ENCODE data around the gene SPNS3.

SPNS3 gene

GRCh38 chr17:4506175-4506813 lies 72.6 kb downstream of the SPNS3 start:
- ChIA-PET CTCF (interaction anchor here (0.6 kb wide), 1 partner anchor 84 kb away, joined by 3 read pairs; no protein-coding TSS in a partner anchor), POLR2A (no interaction called here)
- TF ChIP-seq ZNF384 (IDR thresholded peaks at IDR 0.05) (no peak), LEF1 (IDR thresholded peaks at IDR 0.05; ENCODE audit: borderline replicate concordance) (no peak), NFRKB (IDR thresholded peaks at IDR 0.05) (no peak), FOXA1 (IDR thresholded peaks at IDR 0.05) (no peak), CTBP1 (IDR thresholded peaks at IDR 0.05; ENCODE audit: borderline replicate concordance) (no peak), BHLHE40 (IDR thresholded peaks at IDR 0.05; ENCODE audit: borderline replicate concordance) (no peak), SP1 (IDR thresholded peaks at IDR 0.05) (no peak), TARDBP (IDR thresholded peaks at IDR 0.05) (no peak), SUZ12 (IDR thresholded peaks at IDR 0.05) (no peak), HDGF (IDR thresholded peaks at IDR 0.05; ENCODE audit: borderline replicate concordance) (no peak), FOXK2 (IDR thresholded peaks at IDR 0.05) (no peak), FOXM1 (IDR thresholded peaks at IDR 0.05; ENCODE audit: borderline replicate concordance) (no peak), L3MBTL2 (conservative IDR thresholded peaks at IDR 0.05) (no peak), ARNT (IDR thresholded peaks at IDR 0.05) (no peak)
- no peak for DNase-seq (ENCODE audit: extremely low spot score)

- ChIA-PET CTCF (interaction anchor here (0.6 kb wide), 1 partner anchor 85 kb away, joined by 3 read pairs; no protein-coding TSS in a partner anchor), POLR2A (no interaction called here)
- TF ChIP-seq HDGF (IDR thresholded peaks at IDR 0.05; ENCODE audit: borderline replicate concordance): no peak
- no peak for TF ChIP-seq CTBP1 (IDR thresholded peaks at IDR 0.05; ENCODE audit: borderline replicate concordance)
- no peak for TF ChIP-seq L3MBTL2 (conservative IDR thresholded peaks at IDR 0.05)
- no peak for TF ChIP-seq PKNOX1 (IDR thresholded peaks at IDR 0.05)
- TF ChIP-seq SP1 (IDR thresholded peaks at IDR 0.05): no peak
- no peak for TF ChIP-seq FOXK2 (IDR thresholded peaks at IDR 0.05)
- no peak for TF ChIP-seq NFRKB (IDR thresholded peaks at IDR 0.05)
- no peak for TF ChIP-seq LEF1 (IDR thresholded peaks at IDR 0.05; ENCODE audit: borderline replicate concordance)
- TF ChIP-seq SUZ12 (IDR thresholded peaks at IDR 0.05): no peak
- no peak for TF ChIP-seq ZNF384 (IDR thresholded peaks at IDR 0.05)
- TF ChIP-seq ARNT (IDR thresholded peaks at IDR 0.05): no peak
- no peak for TF ChIP-seq FOXA1 (IDR thresholded peaks at IDR 0.05)
- TF ChIP-seq TARDBP (IDR thresholded peaks at IDR 0.05): no peak
- no peak for DNase-seq (ENCODE audit: extremely low spot score)
These were observed 73.2 kb downstream of the SPNS3 start for GRCh38 chr17:4506892-4507291.

DNA sequence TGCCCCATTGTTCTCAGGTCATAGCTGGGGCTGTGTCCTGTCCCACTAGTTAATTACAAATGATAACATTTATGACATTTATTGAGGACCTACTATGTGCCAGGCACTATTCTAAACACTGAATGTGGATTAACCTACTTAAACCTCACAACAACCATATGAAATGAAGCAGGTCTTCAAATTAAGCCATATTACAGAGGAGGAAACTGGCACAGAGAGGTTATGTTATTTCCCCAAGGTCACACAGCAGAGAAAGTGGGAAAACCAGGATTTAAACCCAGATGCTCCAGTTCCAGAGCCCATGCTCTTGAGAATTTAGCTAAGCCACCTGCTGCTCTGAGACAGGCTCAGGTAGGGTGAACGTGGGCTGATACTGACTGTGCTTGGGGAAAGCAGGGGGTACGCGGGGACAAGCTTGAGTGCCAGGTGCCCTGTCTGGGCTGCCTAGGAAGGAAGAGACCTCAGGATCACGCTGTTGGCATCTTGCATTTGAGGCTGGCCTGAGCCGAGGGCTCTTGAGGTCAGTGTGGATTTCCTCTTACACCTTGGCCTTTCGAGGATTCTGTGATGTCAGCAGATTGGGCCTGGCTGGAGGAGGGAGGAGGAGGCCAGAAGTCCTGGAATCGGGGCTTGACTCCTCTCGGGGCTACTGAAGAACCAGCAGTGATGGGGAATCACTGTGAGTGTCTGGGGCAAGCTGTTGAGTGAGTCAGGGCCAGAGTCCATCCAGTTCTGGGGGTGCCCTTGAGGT lies 73.8 kb downstream of the SPNS3 start:
- ChIA-PET CTCF (no interaction called here), POLR2A (no interaction called here)
- TF ChIP-seq FOXM1 (IDR thresholded peaks at IDR 0.05; ENCODE audit: borderline replicate concordance): no peak
- DNase-seq (ENCODE audit: extremely low spot score): no peak

- DNase-seq (ENCODE audit: extremely low spot score): no peak
- ChIA-PET POLR2A (no interaction called here), CTCF (no interaction called here)
- TF ChIP-seq PKNOX1 (IDR thresholded peaks at IDR 0.05) (no peak), ARNT (IDR thresholded peaks at IDR 0.05) (no peak), CTBP1 (IDR thresholded peaks at IDR 0.05; ENCODE audit: borderline replicate concordance) (no peak), BHLHE40 (IDR thresholded peaks at IDR 0.05; ENCODE audit: borderline replicate concordance) (no peak), FOXK2 (IDR thresholded peaks at IDR 0.05) (no peak), L3MBTL2 (conservative IDR thresholded peaks at IDR 0.05) (no peak), NFRKB (IDR thresholded peaks at IDR 0.05) (no peak), ELF4 (IDR thresholded peaks at IDR 0.05) (no peak), SP1 (IDR thresholded peaks at IDR 0.05) (no peak), SUZ12 (IDR thresholded peaks at IDR 0.05) (no peak), HDGF (IDR thresholded peaks at IDR 0.05; ENCODE audit: borderline replicate concordance) (no peak)
These were observed 74.5 kb downstream of the SPNS3 start for GRCh38 chr17:4508207-4508606.

- no peak for TF ChIP-seq SP1 (IDR thresholded peaks at IDR 0.05)
- TF ChIP-seq ELF4 (IDR thresholded peaks at IDR 0.05): no peak
- no peak for TF ChIP-seq CTBP1 (IDR thresholded peaks at IDR 0.05; ENCODE audit: borderline replicate concordance)
- no peak for TF ChIP-seq HDGF (IDR thresholded peaks at IDR 0.05; ENCODE audit: borderline replicate concordance)
- TF ChIP-seq FOXA1 (IDR thresholded peaks at IDR 0.05): no peak
- no peak for TF ChIP-seq BHLHE40 (IDR thresholded peaks at IDR 0.05; ENCODE audit: borderline replicate concordance)
- ChIA-PET CTCF (no interaction called here), POLR2A (interaction anchor here (1.5 kb wide), 1 partner anchor 10 kb away, joined by 3 read pairs; no protein-coding TSS in a partner anchor)
- DNase-seq (ENCODE audit: extremely low spot score): no peak
These were observed 75.7 kb downstream of the SPNS3 start for GRCh38 chr17:4509401-4509800.

- TF ChIP-seq ELF4 (IDR thresholded peaks at IDR 0.05): no peak
- no peak for TF ChIP-seq FOXA1 (IDR thresholded peaks at IDR 0.05)
These were observed 76.3 kb downstream of the SPNS3 start for GRCh38 chr17:4509923-4510617.

More at GRCh38 chr17:4509923-4510617, 76.3 kb downstream of the SPNS3 start:
- ChIA-PET CTCF (no interaction called here), POLR2A (interaction anchor here (0.9 to 1.5 kb wide), 2 partner anchors 10 to 11 kb away, joined by 3 read pairs; partner anchors contain the start of gene SPNS2)
- no peak for DNase-seq (ENCODE audit: extremely low spot score)
